K562 (cell line): ENCODE results near the gene ATP5F1D. TPM values are rescaled to one million over a fixed set of nuclear protein-coding genes. Genes with fewer than 3 reads are reported as not detected.

Experiments
- ATAC-seq: fragments of 200-7000 bp; cut with Tn5 transposase; 3 replicates; pipeline ENCODE4 v1.9.1; 2020; ENCODE audit warnings: moderate library complexity
- BruUV-seq: library from RNA; stranded (reverse); fragments of 400-500 nt; replicated peaks from 2 replicates; lab custom pipeline; 2021; lab: Mats Ljungman, UMichigan
- CTCF ChIA-PET: fragments of 300-600 bp; formaldehyde crosslinking; extraction: SDS; loops from one replicate; lab custom pipeline; 2021; ENCODE audit warnings: low intra/inter-chr PET ratio; lab: Yijun Ruan, JAX
- POLR2A ChIA-PET: fragments of 300-600, 350-650 bp; sonication (Branson Sonifier 250); formaldehyde crosslinking; extraction: SDS; loops from one replicate; lab custom pipeline; 2021; ENCODE audit warnings: antibody characterized with exemption, inconsistent platforms; lab: Yijun Ruan, JAX
- DNase-seq, 4 experiments: peaks; one replicate each; pipeline versions ENCODE4 v3.0.0 to v3.0.0-alpha.2; 2011 to 2018; ENCODE audit warnings: low spot score in 3 of 4, mixed read lengths in 3 of 4; ENCODE audit errors: extremely low read depth in 1 of 4
- FAIRE-seq: peaks from 2 replicates; lab custom pipeline; 2011; peaks lifted over from hg19 to GRCh38; lab: Jason Lieb, UNC
- H2AFZ ChIP-seq: 2 replicates; pipeline ENCODE4 v1.6.0; 2011; ENCODE audit warnings: low read depth, low read length, control low read depth, inconsistent platforms
- H3K27ac ChIP-seq: fragments of 200-600 bp; 3 replicates; pipeline ENCODE4 v1.8.0; 2011; ENCODE audit warnings: low read depth, mild to moderate bottlenecking, control low read depth, inconsistent platforms, low read length, moderate library complexity, mixed read lengths; ENCODE audit errors: extremely low read depth
- H3K27me3 ChIP-seq, 2 experiments: fragments of 300-600 bp in 1 of 2; 2 replicates in 1 of 2; 3 replicates in 1 of 2; pipeline versions ENCODE4 v1.6.0 to v1.8.0; 2011; ENCODE audit warnings: inconsistent platforms in 2 of 2, low read length in 2 of 2, mild to moderate bottlenecking in 1 of 2, mixed read lengths in 1 of 2, moderate library complexity in 1 of 2; ENCODE audit not compliant: control insufficient read depth in 2 of 2, insufficient read depth in 2 of 2
- H3K36me3 ChIP-seq: fragments of 300-600 bp; 3 replicates; pipeline ENCODE4 v1.8.0; 2011; ENCODE audit warnings: mild to moderate bottlenecking, low read length, inconsistent platforms; ENCODE audit not compliant: control insufficient read depth, insufficient read depth
- H3K4me1 ChIP-seq, 2 experiments: fragments of 200-600 bp in 1 of 2; replicated peaks in 1 of 2; 2 replicates in 1 of 2; 3 replicates in 1 of 2; pipeline versions ENCODE4 v1.5.1 to v1.8.0; 2011; ENCODE audit warnings: inconsistent platforms in 2 of 2, low read length in 2 of 2, mild to moderate bottlenecking in 1 of 2, mixed read lengths in 1 of 2, moderate library complexity in 1 of 2; ENCODE audit not compliant: control insufficient read depth in 2 of 2, insufficient read depth in 2 of 2
- H3K4me2 ChIP-seq: 2 replicates; pipeline ENCODE4 v1.6.1; 2011; ENCODE audit warnings: low read length, control low read depth, inconsistent platforms, mixed read lengths; ENCODE audit not compliant: insufficient read depth
- H3K4me3 ChIP-seq: fragments of 200-600 bp; sonication (generic), shearing (Covaris generic); 2 replicates; pipeline ENCODE4 v1.5.1; 2016; ENCODE audit warnings: control low read depth, inconsistent platforms
- H3K79me2 ChIP-seq: fragments of 200-600 bp; 3 replicates; pipeline ENCODE4 v1.8.0; 2011; ENCODE audit warnings: low read length, inconsistent platforms; ENCODE audit not compliant: control insufficient read depth, insufficient read depth
- H3K9ac ChIP-seq, 2 experiments: 2 replicates each; pipeline versions ENCODE4 v1.6.0 to v1.6.1; 2011; ENCODE audit warnings: low read depth in 2 of 2, low read length in 2 of 2, control low read depth in 1 of 2, inconsistent platforms in 1 of 2, mild to moderate bottlenecking in 1 of 2, mixed read lengths in 1 of 2; ENCODE audit not compliant: insufficient read depth in 1 of 2
- H3K9me1 ChIP-seq: one replicate; pipeline ENCODE4 v1.6.0; 2011; ENCODE audit warnings: inconsistent platforms, mild to moderate bottlenecking, low read length, moderate library complexity; ENCODE audit not compliant: control insufficient read depth, insufficient read depth
- H3K9me3 ChIP-seq: replicated peaks from 2 replicates; pipeline ENCODE4 v1.5.1; 2011; ENCODE audit warnings: low read depth, low read length, inconsistent platforms; ENCODE audit not compliant: control insufficient read depth, insufficient read depth
- H4K20me1 ChIP-seq: replicated peaks from 2 replicates; pipeline ENCODE4 v1.6.1; 2011; ENCODE audit warnings: low read length, inconsistent platforms, mixed read lengths; ENCODE audit not compliant: control insufficient read depth, insufficient read depth
- ARHGAP35 ChIP-seq: fragments of 450-650 bp; IDR thresholded peaks from 2 replicates; pipeline ENCODE4 v1.6.1; 2018; ENCODE audit not compliant: partially characterized antibody
- BRCA1 ChIP-seq, 2 experiments: fragments of 450-650 bp in 1 of 2; sonication (generic) in 1 of 2; formaldehyde crosslinking in 1 of 2; IDR thresholded peaks; 2 replicates each; pipeline versions ENCODE4 v1.5.0 to v1.6.1; 2017 to 2020; ENCODE audit warnings: mild to moderate bottlenecking in 1 of 2, missing genetic modification reagents in 1 of 2
- CHD2 ChIP-seq: IDR thresholded peaks from 2 replicates; pipeline ENCODE4 v1.6.1; 2011; ENCODE audit warnings: low read depth, low read length
- DDX20 ChIP-seq: fragments of 450-650 bp; IDR thresholded peaks from 2 replicates; pipeline ENCODE4 v1.6.1; 2016; ENCODE audit warnings: missing genetic modification characterization, low read depth, mild to moderate bottlenecking, missing compliant biosample characterization, moderate library complexity
- ELF2 ChIP-seq: fragments of 250-450 bp; sonication (Bioruptor Pico); IDR thresholded peaks from 2 replicates; pipeline ENCODE4 v1.5.0; 2021; ENCODE audit warnings: mild to moderate bottlenecking
- EP400 ChIP-seq: fragments of 450-650 bp; IDR thresholded peaks from 2 replicates; pipeline ENCODE4 v1.6.1; 2017; ENCODE audit warnings: antibody characterized with exemption, mild to moderate bottlenecking, moderate library complexity
- GATAD2A ChIP-seq: fragments of 450-650 bp; IDR thresholded peaks from 2 replicates; pipeline ENCODE4 v1.6.1; 2017
- ILF3 ChIP-seq: fragments of 450-650 bp; IDR thresholded peaks from 2 replicates; pipeline ENCODE4 v1.6.1; 2018; ENCODE audit warnings: antibody characterized with exemption, mild to moderate bottlenecking, moderate library complexity, borderline replicate concordance
- MCM7 ChIP-seq, 2 experiments: fragments of 450-650 bp; IDR thresholded peaks; 2 replicates each; pipeline ENCODE4 v1.6.1; 2016 to 2018
- MTA2 ChIP-seq: fragments of 450-650 bp; IDR thresholded peaks from 2 replicates; pipeline ENCODE4 v1.6.1; 2016; ENCODE audit warnings: low read depth
- PCBP1 ChIP-seq: fragments of 200-400 bp; formaldehyde crosslinking; IDR thresholded peaks from 2 replicates; pipeline ENCODE4 v1.6.1; 2018; ENCODE audit warnings: mild to moderate bottlenecking, low read depth, low read length; ENCODE audit not compliant: poor library complexity, severe bottlenecking
- PHB ChIP-seq: fragments of 250-450 bp; sonication (Bioruptor Pico); IDR thresholded peaks from 2 replicates; pipeline ENCODE4 v1.5.0; 2021
- POLR2H ChIP-seq: IDR thresholded peaks from 2 replicates; pipeline ENCODE4 v1.6.1; 2016; ENCODE audit warnings: missing genetic modification characterization, low read depth, mild to moderate bottlenecking, control low read depth, missing compliant biosample characterization, moderate library complexity
- POLR3G ChIP-seq: IDR thresholded peaks from 2 replicates; pipeline ENCODE4 v1.6.1; 2011; ENCODE audit not compliant: insufficient read length, insufficient replicate concordance; ENCODE audit errors: extremely low read depth
- PRPF4 ChIP-seq: fragments of 200-400 bp; formaldehyde crosslinking; IDR thresholded peaks from one replicate; pipeline ENCODE4 v1.6.1; 2017; ENCODE audit warnings: low read length, low read depth, mild to moderate bottlenecking; ENCODE audit not compliant: insufficient read depth, poor library complexity, severe bottlenecking
- RB1 ChIP-seq: fragments of 450-650 bp; IDR thresholded peaks from 2 replicates; pipeline ENCODE4 v1.6.1; 2017; ENCODE audit warnings: low read depth, mild to moderate bottlenecking
- RNF2 ChIP-seq: sonication (generic); IDR thresholded peaks from 2 replicates; pipeline ENCODE4 v1.6.1; 2016
- SIRT6 ChIP-seq: IDR thresholded peaks from one replicate; pipeline ENCODE4 v1.6.1; 2012; ENCODE audit warnings: low read depth, mild to moderate bottlenecking, control low read depth, inconsistent platforms, low read length, moderate library complexity
- TEAD2 ChIP-seq: fragments of 450-650 bp; IDR thresholded peaks from 2 replicates; pipeline ENCODE4 v1.6.1; 2016; ENCODE audit warnings: missing genetic modification characterization, control low read depth, missing compliant biosample characterization
- ZKSCAN1 ChIP-seq: fragments of 150-350 bp; IDR thresholded peaks from 2 replicates; pipeline ENCODE4 v1.6.1; 2016; ENCODE audit warnings: low read depth, low read length
- ZNF324 ChIP-seq: fragments of 250-450 bp; sonication (Bioruptor Pico); IDR thresholded peaks from 2 replicates; pipeline ENCODE4 v1.4.0; 2020; ENCODE audit warnings: mild to moderate bottlenecking
- ZNF76 ChIP-seq: fragments of 250-450 bp; sonication (Bioruptor Pico); IDR thresholded peaks from 2 replicates; pipeline ENCODE4 v1.4.0; 2020; ENCODE audit warnings: mild to moderate bottlenecking, moderate library complexity, borderline replicate concordance
- ZNF764 ChIP-seq: fragments of 250-450 bp; sonication (Bioruptor Pico); IDR thresholded peaks from 2 replicates; pipeline ENCODE4 v1.4.0; 2020; ENCODE audit warnings: low read depth, mild to moderate bottlenecking, moderate library complexity
- WGBS: fragments of 100-300 bp; shearing (Covaris generic); methylation state at CpG from one replicate; pipeline ENCODE4 v1.1.6; 2016; ENCODE audit warnings: low coverage, mixed read lengths; ENCODE audit not compliant: insufficient coverage; ENCODE audit errors: missing lambda C conversion rate; 5-methylcytosine and 5-hydroxymethylcytosine counted together
- in situ Hi-C: fragments of 300-500 bp; cut with MboI; formaldehyde crosslinking; loops from 4 replicates; pipeline ENCODE4 v1.15.0; 2018; ENCODE audit warnings: inconsistent platforms, mixed read lengths
- intact Hi-C: fragments of 100-400 bp; cut with micrococcal nuclease; formaldehyde crosslinking; loops from 2 replicates; pipeline ENCODE4 v1.14.2; 2022
- polyA plus RNA-seq, 8 experiments: library from polyadenylated mRNA; depleted of rRNA in 4 of 8; stranded (reverse) in 5 of 8; unstranded in 3 of 8; fragments of >200 nt; fragmentation: Nextera tagmentation in 2 of 8; fragmentation: Illumina TruSeq in 1 of 8; extraction: Ambion mirVana in 2 of 8; extraction: Trizol in 1 of 8; gene quantifications; 2 replicates each; pipeline versions ENCODE4 v1.2.1 to v1.2.3, GENCODE V29; 2011 to 2014; ENCODE audit warnings: inconsistent platforms in 1 of 8, missing spikeins in 1 of 8
- total RNA-seq, 7 experiments: library from RNA; depleted of rRNA in 6 of 7; stranded (reverse); fragments of >200 nt in 6 of 7; fragmentation: Illumina TruSeq in 2 of 7; extraction: Trizol in 2 of 7; gene quantifications; 2 replicates each; pipeline versions ENCODE4 v1.2.1 to v1.2.3, GENCODE V29; 2011 to 2021; ENCODE audit warnings: low replicate concordance in 1 of 7
- TF ChIP-seq, protein P1 (sequence below): sonication (generic); IDR thresholded peaks from 2 replicates; pipeline ENCODE4 v1.6.1; 2016

The ATP5F1D gene
- total and polyA plus RNA-seq, 9 of the 15 experiments (the other 6 are each of a cell fraction or from before 2014, with no cell fraction given) = 3.9 to 409 (median 36.8) TPM

GRCh38 chr19:1251330-1252220, 10.0 kb downstream of the ATP5F1D start:
- Histone ChIP-seq H3K36me3 (peaks cover 54% of the 10 kb centered on the region; the same call in 1 of the 3 replicates), H4K20me1 (no peaks in the 10 kb centered on the region), H3K9me3 (no peaks in the 10 kb centered on the region), H3K9me1 (no peaks in the 10 kb centered on the region), H3K4me3 (peak overlapping the region; percentile 93), H2AFZ (no peak overlapping the region), H3K79me2 (peaks cover 63% of the 10 kb centered on the region), H3K4me1 (peaks cover 23 to 95% of the 10 kb centered on the region in 2 experiments), H3K9ac (peak overlapping the region; percentile 79 to 96), H3K27me3 (no peaks in the 10 kb centered on the region), H3K4me2 (peak overlapping the region; percentile 84), H3K27ac (peak overlapping the region; percentile 82)
- BruUV-seq = TSS peak; percentile 48
- CTCF ChIA-PET = no interaction called here
- POLR2A ChIA-PET = interaction anchor here (0.6 to 7.8 kb wide), 4 partner anchors 10 to 784 kb away, joined by 3 to 88 read pairs (median 5); partner anchors contain the start of genes ATP5F1D and CIRBP
- intact Hi-C loops = no loop called here
- ATAC-seq (peak; percentile 28), FAIRE-seq (peak; percentile 93), DNase-seq (peak in 2 of 4 experiments; percentile 75 to 92)
- 3% methylated on average over 29 of the region's 41 CpGs for WGBS
- in situ Hi-C loops = no loop called here
- TF ChIP-seq ZNF764 (no peak), SIRT6 (no peak), TEAD2 (tag) (no peak), DDX20 (tag) (no peak), PHB (CRISPR knock-in tag) (no peak), ZKSCAN1 (no peak), POLR2H (tag) (no peak), ILF3 (no peak), POLR3G (no peak), MTA2 (no peak), ELF2 (CRISPR knock-in tag) (0 out of 2 replicates have a peak, but pooled peaks have one; percentile 37), RB1 (no peak), ARHGAP35 (no peak), RNF2 (peak; percentile 46; the same call in 1 of the 2 replicates), ZNF76 (CRISPR knock-in tag) (no peak), PCBP1 (no peak), ZNF324 (CRISPR knock-in tag) (no peak), MCM7 (IDR thresholded peaks at IDR 0.05) (no peak), PRPF4 (no peak), GATAD2A (no peak), BRCA1 (IDR thresholded peaks at IDR 0.05) (no peak), BRCA1 (CRISPR knock-in tag; IDR thresholded peaks at IDR 0.05) (no peak), EP400 (peak; percentile 68), CHD2 (no peak)
- TF ChIP-seq, protein P1, sequence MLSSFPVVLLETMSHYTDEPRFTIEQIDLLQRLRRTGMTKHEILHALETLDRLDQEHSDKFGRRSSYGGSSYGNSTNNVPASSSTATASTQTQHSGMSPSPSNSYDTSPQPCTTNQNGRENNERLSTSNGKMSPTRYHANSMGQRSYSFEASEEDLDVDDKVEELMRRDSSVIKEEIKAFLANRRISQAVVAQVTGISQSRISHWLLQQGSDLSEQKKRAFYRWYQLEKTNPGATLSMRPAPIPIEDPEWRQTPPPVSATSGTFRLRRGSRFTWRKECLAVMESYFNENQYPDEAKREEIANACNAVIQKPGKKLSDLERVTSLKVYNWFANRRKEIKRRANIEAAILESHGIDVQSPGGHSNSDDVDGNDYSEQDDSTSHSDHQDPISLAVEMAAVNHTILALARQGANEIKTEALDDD = no peak
